Uterus (tissue), 2 donors: ENCODE data around the gene GATAD2B.

ENCODE experiments used
- CTCF ChIP-seq, 4 experiments: fragments of 200-600 bp in 2 of 4; fragments of 450-650 bp in 2 of 4; sonication (generic) in 2 of 4; IDR thresholded peaks; one replicate each; pipeline ENCODE4 v1.5.1; 2016 to 2019; ENCODE audit warnings: antibody characterized with exemption in 4 of 4, mild to moderate bottlenecking in 2 of 4, moderate library complexity in 1 of 4
- POLR2A ChIP-seq, 2 donors: fragments of 450-650 bp; IDR thresholded peaks; one replicate each; pipeline ENCODE4 v1.6.1; 2016; ENCODE audit warnings: antibody characterized with exemption in 2 of 2, mild to moderate bottlenecking in 1 of 2, moderate library complexity in 1 of 2

- TF ChIP-seq CTCF (IDR thresholded peaks at IDR 0.05) (no peak), POLR2A (IDR thresholded peaks at IDR 0.05) (no peak)
These were observed 81.2 kb downstream of the GATAD2B start for GRCh38 chr1:153841463-153841994.
